ENCODE data around the gene RASSF5. TPM values are rescaled to one million over a fixed set of nuclear protein-coding genes. Genes with fewer than 3 reads are reported as not detected.

RASSF5 gene
- total and polyA plus RNA-seq, 2 of the 13 experiments (the other 11 are each of a cell fraction or from before 2014, with no cell fraction given) = 0.18 to 0.40 TPM

GRCh38 chr1:206563367-206564207 lies 56.3 kb downstream of the RASSF5 start:
- 77% methylated on average over 1 of the region's 1 CpG for WGBS (ENCODE audit: low lambda C conversion rate)
- Histone ChIP-seq H3K9ac (ENCODE audit: insufficient read depth, low read depth, low read length) (no peak overlapping the region), H2AFZ (ENCODE audit: low read length) (no peak overlapping the region), H3K4me3 (replicated peaks in 1 of 3; ENCODE audit: insufficient read depth in 1 of 3, low read depth in 2 of 3, low read length in 3 of 3) (no peak overlapping the region), H3K4me2 (ENCODE audit: low read depth, low read length) (no peak overlapping the region), H3K27me3 (ENCODE audit: control insufficient read depth in 1 of 2, insufficient read depth in 2 of 2, low read length in 2 of 2) (peaks cover 2 to 14% of the 10 kb centered on the region in 2 experiments; a peak in 3 of 5 replicates), H3K9me3 (ENCODE audit: low read length) (no peaks in the 10 kb centered on the region), H3K27ac (ENCODE audit: extremely low read length, insufficient read depth, low read length) (no peak overlapping the region), H3K79me2 (ENCODE audit: insufficient read depth, low read length) (no peaks in the 10 kb centered on the region), H4K20me1 (ENCODE audit: insufficient read depth, low read length) (no peaks in the 10 kb centered on the region), H3K36me3 (replicated peaks in 1 of 2; ENCODE audit: control insufficient read depth in 1 of 2, insufficient read depth in 2 of 2, low read length in 2 of 2) (no peaks in the 10 kb centered on the region), H3K4me1 (ENCODE audit: insufficient read depth, low read length) (peaks cover 31% of the 10 kb centered on the region)
- DNase-seq (ENCODE audit: low spot score) = no peak
- intact Hi-C loops (cut with micrococcal nuclease; ENCODE audit: unreplicated experiment) (no loop called here), in situ Hi-C loops (cut with HindIII; ENCODE audit: extremely low pct_ligation_motif_present, low pct_unique_long_range_greater_than_20kb) (no loop called here)
- no peak for TF ChIP-seq CSRNP1 (CRISPR knock-in tag; IDR thresholded peaks at IDR 0.05)
- no peak for TF ChIP-seq CREBL2 (CRISPR knock-in tag; IDR thresholded peaks at IDR 0.05; ENCODE audit: borderline replicate concordance)
- TF ChIP-seq ZNF280B (CRISPR knock-in tag; IDR thresholded peaks at IDR 0.05; ENCODE audit: borderline replicate concordance) = no peak
- TF ChIP-seq TAF15 (IDR thresholded peaks at IDR 0.05; ENCODE audit: low read depth, low read length, poor library complexity, severe bottlenecking) = no peak
- TF ChIP-seq IRX3 (CRISPR knock-in tag; IDR thresholded peaks at IDR 0.05; ENCODE audit: borderline replicate concordance, low read depth) = no peak
- TF ChIP-seq ZNF260 (CRISPR knock-in tag; IDR thresholded peaks at IDR 0.05; ENCODE audit: borderline replicate concordance, low read depth) = no peak
- ChIA-PET POLR2A (no interaction called here), CTCF (ENCODE audit: low intra/inter-chr PET ratio, low total read pairs) (no interaction called here)
- no peak for ATAC-seq
- BruUV-seq (replicated peaks) = no TSS peak
- FAIRE-seq = no peak
